Neuronal stem cell (in vitro differentiated cells): Measurements from ENCODE around the gene ATP8B1.

Source experiments
- DNase-seq: peaks from one replicate; pipeline ENCODE4 v3.0.0-alpha.2; 2013; ENCODE audit warnings: low spot score
- H2AFZ ChIP-seq: one replicate; pipeline ENCODE4 v1.6.1; 2013; ENCODE audit warnings: mild to moderate bottlenecking, low read length, inconsistent platforms
- H2AK5ac ChIP-seq: 2 replicates; pipeline ENCODE4 v1.6.1; 2013; ENCODE audit warnings: low read depth, mild to moderate bottlenecking, inconsistent platforms, low read length, moderate library complexity, mixed read lengths
- H2BK120ac ChIP-seq: 2 replicates; pipeline ENCODE4 v1.6.1; 2013; ENCODE audit warnings: low read depth, mild to moderate bottlenecking, inconsistent platforms, low read length, moderate library complexity, mixed read lengths
- H2BK12ac ChIP-seq: one replicate; pipeline ENCODE4 v1.6.1; 2013; ENCODE audit warnings: low read length, inconsistent platforms
- H2BK15ac ChIP-seq: 2 replicates; pipeline ENCODE4 v1.6.1; 2013; ENCODE audit warnings: mild to moderate bottlenecking, low read length, inconsistent platforms, mixed read lengths
- H2BK5ac ChIP-seq: one replicate; pipeline ENCODE4 v1.6.1; 2013; ENCODE audit warnings: inconsistent platforms, mild to moderate bottlenecking, low read length, moderate library complexity
- H3K14ac ChIP-seq: one replicate; pipeline ENCODE4 v1.6.1; 2013; ENCODE audit warnings: low read length, inconsistent platforms
- H3K18ac ChIP-seq: 2 replicates; pipeline ENCODE4 v1.6.1; 2013; ENCODE audit warnings: low read length, inconsistent platforms
- H3K23ac ChIP-seq: 2 replicates; pipeline ENCODE4 v1.6.1; 2013; ENCODE audit warnings: low read depth, mild to moderate bottlenecking, mixed read lengths, low read length, inconsistent platforms; ENCODE audit not compliant: poor library complexity
- H3K27ac ChIP-seq: replicated peaks from 3 replicates; pipeline ENCODE4 v1.5.1; 2013; ENCODE audit warnings: low read length, inconsistent platforms
- H3K27me3 ChIP-seq, 3 experiments: 2 replicates each; pipeline ENCODE4 v1.6.1; 2013; ENCODE audit warnings: low read length in 3 of 3, mild to moderate bottlenecking in 2 of 3, inconsistent platforms in 1 of 3, low read depth in 1 of 3, mixed read lengths in 1 of 3, moderate library complexity in 1 of 3; ENCODE audit not compliant: control insufficient read depth in 3 of 3, insufficient read depth in 3 of 3
- H3K36me3 ChIP-seq, 2 donors: replicated peaks in 1 of 2; 2 replicates each; pipeline ENCODE4 v1.6.1; 2013; ENCODE audit warnings: low read length in 2 of 2; ENCODE audit not compliant: control insufficient read depth in 2 of 2, insufficient read depth in 2 of 2
- H3K4ac ChIP-seq: 2 replicates; pipeline ENCODE4 v1.6.1; 2013; ENCODE audit warnings: inconsistent platforms, mild to moderate bottlenecking, low read length, moderate library complexity
- H3K4me1 ChIP-seq, 2 donors: 1 replicate in 1 of 2; 2 replicates in 1 of 2; pipeline ENCODE4 v1.6.1; 2013; ENCODE audit warnings: low read length in 2 of 2, low read depth in 1 of 2; ENCODE audit not compliant: control insufficient read depth in 2 of 2, insufficient read depth in 1 of 2
- H3K4me2 ChIP-seq: one replicate; pipeline ENCODE4 v1.6.1; 2013; ENCODE audit warnings: mild to moderate bottlenecking, low read length, inconsistent platforms; ENCODE audit not compliant: insufficient read depth, poor library complexity, severe bottlenecking
- H3K4me3 ChIP-seq, 2 donors: 2 replicates each; pipeline ENCODE4 v1.5.1; 2013; ENCODE audit warnings: low read length in 2 of 2, mild to moderate bottlenecking in 2 of 2, inconsistent platforms in 1 of 2, moderate library complexity in 1 of 2
- H3K79me1 ChIP-seq: one replicate; pipeline ENCODE4 v1.6.1; 2013; ENCODE audit warnings: low read depth, mild to moderate bottlenecking, inconsistent platforms, low read length, moderate library complexity
- H3K9ac ChIP-seq: one replicate; pipeline ENCODE4 v1.6.1; 2013; ENCODE audit warnings: mild to moderate bottlenecking, low read depth, low read length, inconsistent platforms; ENCODE audit not compliant: poor library complexity
- H3K9me3 ChIP-seq, 2 donors: replicated peaks in 1 of 2; 2 replicates each; pipeline versions ENCODE3 to v1.6.1; 2013; ENCODE audit warnings: low read length in 2 of 2, mild to moderate bottlenecking in 2 of 2, inconsistent platforms in 1 of 2, low read depth in 1 of 2, mixed read lengths in 1 of 2, moderate library complexity in 1 of 2; ENCODE audit not compliant: control insufficient read depth in 2 of 2, insufficient read depth in 1 of 2
- H4K8ac ChIP-seq: one replicate; pipeline ENCODE4 v1.6.1; 2013; ENCODE audit warnings: low read depth, mild to moderate bottlenecking, inconsistent platforms, low read length, moderate library complexity
- H4K91ac ChIP-seq: one replicate; pipeline ENCODE4 v1.6.1; 2013; ENCODE audit warnings: low read length, low read depth, mild to moderate bottlenecking, inconsistent platforms; ENCODE audit not compliant: poor library complexity
- WGBS, 2 donors: extraction: QIAGEN DNeasy Blood & Tissue Kit; methylation state at CpG; one replicate each; pipeline ENCODE4 v1.1.7; 2013; ENCODE audit warnings: missing lambda C conversion rate in 2 of 2, mixed read lengths in 1 of 2; ENCODE audit not compliant: insufficient read length in 2 of 2, insufficient replicate concordance in 1 of 2; ENCODE audit errors: extremely low coverage in 2 of 2; 5-methylcytosine and 5-hydroxymethylcytosine counted together

Gene ATP8B1

GRCh38 chr18:57792631-57793301, 10.3 kb downstream of the ATP8B1 start:
- H2AK5ac ChIP-seq = no peak overlapping the region
- H3K9ac ChIP-seq = no peak overlapping the region

GRCh38 chr18:57791911-57792310, 11.2 kb downstream of the ATP8B1 start:
- no peak overlapping the region for H2BK120ac ChIP-seq
- no peak overlapping the region for H3K9ac ChIP-seq
- H4K91ac ChIP-seq = no peak overlapping the region
- no peak overlapping the region for H3K4ac ChIP-seq
- no peak overlapping the region for H2BK15ac ChIP-seq
- H3K23ac ChIP-seq = no peak overlapping the region
- no peak overlapping the region for H3K27ac ChIP-seq
- H4K8ac ChIP-seq = no peak overlapping the region
- H3K4me3 ChIP-seq = no peak overlapping the region
- no peak overlapping the region for H3K4me2 ChIP-seq
- H2BK12ac ChIP-seq = no peak overlapping the region
- no peak overlapping the region for H3K14ac ChIP-seq
- H2AFZ ChIP-seq = no peak overlapping the region
- no peak for DNase-seq
- no peaks in the 10 kb centered on the region for H3K27me3 ChIP-seq
- H3K36me3 ChIP-seq = no peaks in the 10 kb centered on the region
- no CpG with 5 or more reads among the region's 2 CpGs for WGBS, 2 donors
- H2AK5ac ChIP-seq = no peak overlapping the region
- H3K4me1 ChIP-seq = peaks cover 3 to 4% of the 10 kb centered on the region in 2 donors
- no peak overlapping the region for H2BK5ac ChIP-seq
- no peak overlapping the region for H3K18ac ChIP-seq
- H3K9me3 ChIP-seq = peaks cover 0 to 6% of the 10 kb centered on the region in 2 donors
- H3K79me1 ChIP-seq = no peaks in the 10 kb centered on the region

More at GRCh38 chr18:57792631-57793301, 10.3 kb downstream of the ATP8B1 start:
- Histone ChIP-seq H2BK120ac (no peak overlapping the region), H3K23ac (no peak overlapping the region), H2BK12ac (no peak overlapping the region), H3K79me1 (no peaks in the 10 kb centered on the region), H3K4ac (no peak overlapping the region), H3K27me3 (no peaks in the 10 kb centered on the region), H2BK15ac (no peak overlapping the region), H3K36me3 (no peaks in the 10 kb centered on the region), H3K4me2 (no peak overlapping the region), H2AFZ (peak overlapping the region; percentile 14), H3K27ac (no peak overlapping the region), H2BK5ac (no peak overlapping the region), H4K91ac (no peak overlapping the region), H3K14ac (no peak overlapping the region), H3K4me1 (peaks cover 4 to 9% of the 10 kb centered on the region in 2 donors), H3K4me3 (no peak overlapping the region), H3K18ac (no peak overlapping the region), H4K8ac (no peak overlapping the region), H3K9me3 (peaks cover 0 to 6% of the 10 kb centered on the region in 2 donors)
- no CpG with 5 or more reads among the region's 9 CpGs for WGBS, 2 donors
- DNase-seq = no peak

- Histone ChIP-seq H3K9ac (no peak overlapping the region), H3K79me1 (no peaks in the 10 kb centered on the region), H2AK5ac (no peak overlapping the region), H3K4me3 (no peak overlapping the region), H3K4ac (no peak overlapping the region), H3K4me2 (no peak overlapping the region), H3K27ac (no peak overlapping the region), H3K4me1 (peaks cover 3 to 4% of the 10 kb centered on the region in 2 donors), H3K27me3 (no peaks in the 10 kb centered on the region), H3K36me3 (no peaks in the 10 kb centered on the region), H3K23ac (no peak overlapping the region), H2AFZ (no peak overlapping the region), H2BK12ac (no peak overlapping the region), H3K18ac (no peak overlapping the region), H4K8ac (no peak overlapping the region), H4K91ac (no peak overlapping the region), H2BK120ac (no peak overlapping the region), H3K14ac (no peak overlapping the region), H2BK15ac (no peak overlapping the region), H3K9me3 (peaks cover 0 to 6% of the 10 kb centered on the region in 2 donors), H2BK5ac (no peak overlapping the region)
- no CpG with 5 or more reads among the region's 5 CpGs for WGBS, 2 donors
- DNase-seq = no peak
These were observed 11.9 kb downstream of the ATP8B1 start for GRCh38 chr18:57791192-57791591.

DNA sequence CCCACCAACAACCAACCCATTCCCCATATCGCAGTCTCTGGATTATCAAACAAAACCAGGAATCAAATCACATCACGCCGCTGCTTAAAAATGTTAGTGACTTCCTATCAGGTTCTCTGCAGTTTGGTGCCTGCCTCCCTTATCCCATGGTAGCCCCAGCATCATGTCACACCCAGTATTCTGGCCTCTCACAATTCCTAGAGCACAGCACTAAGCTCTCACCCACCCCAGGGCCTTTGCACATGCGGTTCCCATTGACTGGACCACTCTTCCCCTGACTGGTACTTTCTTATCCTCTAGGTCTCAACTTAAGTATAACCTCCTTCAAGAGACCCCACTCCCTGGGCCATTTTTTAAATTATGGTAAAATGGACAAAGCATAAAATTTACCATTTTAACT, 12.8 kb downstream of the ATP8B1 start:
- H3K23ac ChIP-seq = no peak overlapping the region
- H3K14ac ChIP-seq = no peak overlapping the region
- H2BK120ac ChIP-seq = no peak overlapping the region
- no peak overlapping the region for H2BK5ac ChIP-seq
- H3K4me2 ChIP-seq = no peak overlapping the region
- no peak overlapping the region for H3K9ac ChIP-seq
- no peak overlapping the region for H2AK5ac ChIP-seq
- peaks cover 0 to 2% of the 10 kb centered on the region in 2 donors for H3K9me3 ChIP-seq
- H2AFZ ChIP-seq = no peak overlapping the region
- H2BK15ac ChIP-seq = no peak overlapping the region
- DNase-seq = no peak
- no peaks in the 10 kb centered on the region for H3K36me3 ChIP-seq
- WGBS, 2 donors = no CpG with 5 or more reads among the region's 4 CpGs
- no peaks in the 10 kb centered on the region for H3K27me3 ChIP-seq
- no peak overlapping the region for H4K91ac ChIP-seq
- H3K27ac ChIP-seq = no peak overlapping the region
- no peak overlapping the region for H3K4ac ChIP-seq
- no peak overlapping the region for H3K18ac ChIP-seq
- no peak overlapping the region for H3K4me3 ChIP-seq
- H2BK12ac ChIP-seq = no peak overlapping the region
- peaks cover 3 to 4% of the 10 kb centered on the region in 2 donors for H3K4me1 ChIP-seq
- H3K79me1 ChIP-seq = no peaks in the 10 kb centered on the region
- no peak overlapping the region for H4K8ac ChIP-seq
